Natural killer cell (primary cell): ENCODE measurements around the gene EDC3. TPM values are rescaled to one million over a fixed set of nuclear protein-coding genes. Genes with fewer than 3 reads are reported as not detected.

Experiments
- ATAC-seq, 3 donors: fragments of 150-1000 bp in 2 of 3; fragments of 200-7000 bp in 1 of 3; cut with Tn5 transposase; 1 replicate in 1 of 3; 2 replicates in 2 of 3; pipeline ENCODE4 v1.10.0; 2021; ENCODE audit warnings: mild to moderate bottlenecking in 2 of 3, moderate library complexity in 2 of 3
- DNase-seq, 2 donors: peaks; one replicate each; pipeline versions ENCODE4 v3.0.0 to v3.0.0-alpha.2; 2013 to 2021; ENCODE audit warnings: mixed read lengths in 1 of 2
- H3K27ac ChIP-seq: one replicate; pipeline ENCODE4 v1.5.1; 2013; ENCODE audit warnings: mild to moderate bottlenecking, low read length
- H3K27me3 ChIP-seq: one replicate; pipeline ENCODE4 v1.6.1; 2013; ENCODE audit warnings: low read length; ENCODE audit not compliant: control insufficient read depth, insufficient read depth
- H3K36me3 ChIP-seq: one replicate; pipeline ENCODE4 v1.6.1; 2013; ENCODE audit warnings: low read length; ENCODE audit not compliant: control insufficient read depth, insufficient read depth
- H3K4me1 ChIP-seq: one replicate; pipeline ENCODE4 v1.6.1; 2013; ENCODE audit warnings: low read length; ENCODE audit not compliant: control insufficient read depth, insufficient read depth
- H3K4me3 ChIP-seq: one replicate; pipeline ENCODE4 v1.5.1; 2013; ENCODE audit warnings: low read length
- H3K9me3 ChIP-seq: one replicate; pipeline ENCODE4 v1.6.1; 2013; ENCODE audit warnings: low read length; ENCODE audit not compliant: control insufficient read depth, insufficient read depth
- H3K27ac Mint-ChIP-seq, 2 donors: one replicate each; pipeline ENCODE4 v1.8.0; 2022; ENCODE audit warnings: mild to moderate bottlenecking in 2 of 2, mixed read lengths in 2 of 2, moderate library complexity in 1 of 2
- H3K27me3 Mint-ChIP-seq, 2 donors: one replicate each; pipeline ENCODE4 v1.8.0; 2022; ENCODE audit warnings: low read depth in 2 of 2, mixed read lengths in 2 of 2
- H3K36me3 Mint-ChIP-seq: one replicate; pipeline ENCODE4 v1.8.0; 2022; ENCODE audit warnings: mixed read lengths
- H3K4me1 Mint-ChIP-seq, 2 donors: one replicate each; pipeline ENCODE4 v1.8.0; 2022; ENCODE audit warnings: mixed read lengths in 2 of 2
- H3K4me3 Mint-ChIP-seq: one replicate; pipeline ENCODE4 v1.8.0; 2022; ENCODE audit warnings: mild to moderate bottlenecking, moderate library complexity, mixed read lengths
- H3K9me3 Mint-ChIP-seq, 2 donors: one replicate each; pipeline ENCODE4 v1.8.0; 2022; ENCODE audit warnings: mixed read lengths in 2 of 2
- CTCF ChIP-seq: fragments of 200-600 bp; IDR thresholded peaks from one replicate; pipeline ENCODE4 v1.8.0; 2022; ENCODE audit warnings: antibody characterized with exemption
- WGBS: methylation state at CpG from one replicate; pipeline ENCODE4 v1.1.7; 2013; ENCODE audit warnings: missing lambda C conversion rate; ENCODE audit not compliant: insufficient coverage; 5-methylcytosine and 5-hydroxymethylcytosine counted together
- intact Hi-C: fragments of 100-400 bp; cut with micrococcal nuclease; formaldehyde crosslinking; loops from one replicate; pipeline ENCODE4 v1.14.2; 2022
- total RNA-seq, 4 donors: library from RNA; stranded (reverse); fragments of 120-200 nt in 1 of 4; gene quantifications; one replicate each; pipeline versions ENCODE4 v1.2.3 to v1.2.4, GENCODE V29; 2013 to 2022

The EDC3 gene
- total RNA-seq, 3 donors from 2014 or later (not counting 1 experiment from before 2014, with no cell fraction given) = 22.4 to 39.2 (median 32.6) TPM

DNA sequence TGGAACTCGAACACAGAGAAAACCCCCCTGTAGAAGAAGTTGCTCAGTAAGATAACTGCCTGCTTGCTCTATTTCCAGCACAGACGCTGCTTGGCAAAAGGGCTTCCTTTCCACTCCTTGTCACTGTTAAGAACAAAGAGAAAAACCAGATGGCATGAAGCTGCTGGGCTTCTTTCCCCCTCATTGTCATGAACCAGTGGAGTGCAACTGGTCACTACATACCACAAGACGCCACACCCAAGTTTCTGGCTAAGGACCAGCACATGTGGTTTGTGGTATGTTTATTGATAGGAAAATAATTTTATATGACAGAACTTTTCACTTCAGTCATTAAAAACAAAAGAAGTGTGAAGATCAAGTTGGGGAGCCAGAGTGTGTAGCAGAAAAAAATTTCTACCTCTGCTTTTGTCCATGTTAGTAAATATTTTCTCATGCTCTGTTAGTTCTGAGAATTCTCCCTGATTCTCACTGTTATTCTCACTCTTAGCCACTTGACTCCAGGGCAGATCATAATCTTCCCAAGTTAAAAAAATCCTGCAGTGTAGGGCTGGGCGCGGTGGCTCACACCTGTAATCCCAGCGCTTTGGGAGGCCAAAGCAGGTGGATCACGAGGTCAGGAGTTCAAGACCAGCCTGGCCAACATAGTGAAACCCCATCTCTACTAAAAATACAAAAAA, 42.3 kb downstream of the EDC3 start:
- ATAC-seq = no peak
- TF ChIP-seq CTCF = no peak
- WGBS = 47% methylated on average over 5 of the region's 7 CpGs
- Histone ChIP-seq H3K4me1 (peaks cover 13% of the 10 kb centered on the region), H3K36me3 (peaks cover 12% of the 10 kb centered on the region), H3K9me3 (no peaks in the 10 kb centered on the region), H3K27me3 (no peaks in the 10 kb centered on the region), H3K27ac (no peak overlapping the region), H3K4me3 (no peak overlapping the region)
- H3K4me3 Mint-ChIP-seq = no peak overlapping the region
- H3K4me1 Mint-ChIP-seq = peaks cover 35 to 39% of the 10 kb centered on the region in 2 donors
- DNase-seq = no peak
- intact Hi-C loops = no loop called here
- no peaks in the 10 kb centered on the region for H3K9me3 Mint-ChIP-seq
- no peaks in the 10 kb centered on the region for H3K27me3 Mint-ChIP-seq
- peak overlapping the region; percentile 10 to 76 for H3K27ac Mint-ChIP-seq
- no peaks in the 10 kb centered on the region for H3K36me3 Mint-ChIP-seq

GRCh38 chr15:74651242-74651741, 44.5 kb downstream of the EDC3 start:
- no peak overlapping the region for H3K4me3 ChIP-seq
- peaks cover 14% of the 10 kb centered on the region for H3K36me3 ChIP-seq
- Mint-ChIP-seq H3K9me3 (no peaks in the 10 kb centered on the region), H3K27me3 (no peaks in the 10 kb centered on the region), H3K36me3 (no peaks in the 10 kb centered on the region), H3K4me3 (no peak overlapping the region), H3K4me1 (peaks cover 29 to 31% of the 10 kb centered on the region in 2 donors), H3K27ac (peak overlapping the region in 1 of 2 donors; percentile 15)
- ATAC-seq (no peak), DNase-seq (no peak)
- intact Hi-C loops = no loop called here
- H3K27ac ChIP-seq = no peak overlapping the region
- 97% methylated on average over 3 of the region's 3 CpGs for WGBS
- H3K27me3 ChIP-seq = no peaks in the 10 kb centered on the region
- H3K9me3 ChIP-seq = no peaks in the 10 kb centered on the region
- peaks cover 13% of the 10 kb centered on the region for H3K4me1 ChIP-seq
- TF ChIP-seq CTCF = no peak

- H3K4me3 Mint-ChIP-seq = no peak overlapping the region
- 98% methylated on average over 5 of the region's 5 CpGs for WGBS
- H3K9me3 ChIP-seq = no peaks in the 10 kb centered on the region
- ATAC-seq (no peak), DNase-seq (no peak)
- H3K4me1 ChIP-seq = peaks cover 3% of the 10 kb centered on the region
- no peaks in the 10 kb centered on the region for H3K9me3 Mint-ChIP-seq
- peaks cover 13% of the 10 kb centered on the region for H3K36me3 ChIP-seq
- peaks cover 17 to 27% of the 10 kb centered on the region in 2 donors for H3K4me1 Mint-ChIP-seq
- H3K27me3 Mint-ChIP-seq = no peaks in the 10 kb centered on the region
- intact Hi-C loops = no loop called here
- no peak overlapping the region for H3K27ac ChIP-seq
- H3K4me3 ChIP-seq = no peak overlapping the region
- no peaks in the 10 kb centered on the region for H3K36me3 Mint-ChIP-seq
- no peak overlapping the region for H3K27ac Mint-ChIP-seq
- TF ChIP-seq CTCF = no peak
- H3K27me3 ChIP-seq = no peaks in the 10 kb centered on the region
These were observed 47.6 kb downstream of the EDC3 start for GRCh38 chr15:74648051-74648842.
